Limb (tissue), 2 donors: ENCODE data around the gene ATG10.
"Not testable (repeated sequence)": the region's sequence is repeated elsewhere in the genome, so short reads cannot be mapped to it uniquely, and the experiment has no call there.

Experiments used
- DNase-seq, 2 donors: peaks; one replicate each; pipeline ENCODE4 v3.0.0-alpha.2; 2016; ENCODE audit errors: extremely low spot score in 2 of 2

The ATG10 gene

DNA sequence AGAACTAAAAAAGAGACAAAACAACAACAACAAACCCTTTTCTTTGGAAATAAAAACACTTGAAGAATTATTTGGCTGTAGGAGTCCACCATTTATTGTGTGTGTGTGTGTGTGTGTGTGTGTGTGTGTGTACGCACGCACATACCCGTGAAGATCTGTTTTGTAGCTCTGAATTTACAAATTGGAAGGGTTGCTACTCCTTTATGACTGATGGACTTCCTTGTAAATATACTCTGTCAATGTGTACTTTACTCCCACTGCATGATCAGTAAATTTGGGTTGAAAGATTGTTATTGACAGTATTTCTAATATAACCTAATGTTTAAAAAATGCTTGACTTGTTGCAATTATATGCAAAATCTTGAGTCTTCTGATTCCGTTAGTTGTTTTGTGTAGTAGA is 148.1 kb downstream of the ATG10 start:
- DNase-seq, result no peak

DNA sequence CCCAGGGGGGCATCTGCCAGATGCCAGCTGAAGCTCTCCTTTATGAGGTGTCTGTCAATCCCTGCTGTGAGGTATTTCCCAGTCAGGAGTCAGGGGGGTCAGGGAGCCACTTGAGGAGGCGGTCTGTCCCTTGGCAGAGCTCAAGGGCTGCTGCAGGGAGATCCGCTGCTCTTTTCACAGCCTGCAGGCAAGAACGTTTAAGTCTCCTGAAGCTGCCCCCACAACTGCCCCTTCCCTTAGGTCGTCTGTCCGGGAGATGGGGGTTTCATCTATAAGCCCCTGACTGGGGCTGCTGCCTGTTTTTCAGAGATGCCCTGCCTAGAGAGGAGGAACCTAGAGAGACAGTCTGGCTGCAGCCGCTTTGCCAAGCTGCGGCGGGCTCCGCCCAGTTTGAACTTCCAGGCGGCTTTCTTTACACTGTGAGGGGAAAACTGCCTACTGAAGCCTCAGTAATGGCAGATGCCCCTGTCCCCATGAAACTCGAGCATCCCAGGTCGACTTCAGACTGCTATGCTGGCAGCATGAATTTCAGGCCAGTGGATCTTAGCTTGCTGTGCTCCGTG is 158.0 kb downstream of the ATG10 start:
- no peak for DNase-seq

DNA sequence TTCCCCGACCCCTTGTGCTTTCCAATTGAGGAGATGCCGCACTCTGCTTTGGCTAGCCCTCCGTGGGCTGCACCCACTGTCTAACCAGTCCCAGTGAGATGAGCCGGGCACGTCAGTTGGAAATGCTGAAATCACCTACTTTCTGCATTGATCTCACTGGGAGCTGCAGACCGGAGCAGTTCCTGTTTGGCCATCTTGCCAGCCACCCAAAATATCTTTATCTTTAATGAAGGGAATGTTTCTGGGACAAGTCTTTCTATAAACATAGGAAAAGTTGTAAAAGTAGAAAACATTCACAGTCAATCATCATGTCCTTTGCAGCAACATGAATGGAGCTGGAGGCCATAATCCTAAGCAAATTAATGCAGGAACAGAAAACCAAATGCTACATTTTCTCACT is 158.8 kb downstream of the ATG10 start:
- DNase-seq, result no peak

DNA sequence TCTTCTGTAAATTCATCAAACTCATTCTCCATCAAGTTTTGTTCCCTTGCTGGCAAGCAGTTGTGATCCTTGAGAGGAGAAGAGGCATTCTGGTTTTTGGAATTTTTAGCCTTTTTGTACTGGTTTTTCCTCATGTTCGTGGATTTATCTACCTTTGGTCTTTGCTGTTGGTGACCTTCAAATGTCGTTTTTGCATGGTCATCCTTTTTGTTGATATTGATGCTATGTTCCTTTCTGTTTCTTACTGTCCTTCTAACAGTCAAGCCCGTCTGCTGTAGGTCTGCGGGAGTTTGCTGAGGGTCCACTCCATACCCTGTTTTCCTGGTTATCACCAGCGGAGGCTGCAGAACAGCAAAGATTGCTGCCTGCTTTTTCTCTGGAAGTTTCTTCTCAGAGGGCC is 165.4 kb downstream of the ATG10 start:
- DNase-seq, result no peak

DNA sequence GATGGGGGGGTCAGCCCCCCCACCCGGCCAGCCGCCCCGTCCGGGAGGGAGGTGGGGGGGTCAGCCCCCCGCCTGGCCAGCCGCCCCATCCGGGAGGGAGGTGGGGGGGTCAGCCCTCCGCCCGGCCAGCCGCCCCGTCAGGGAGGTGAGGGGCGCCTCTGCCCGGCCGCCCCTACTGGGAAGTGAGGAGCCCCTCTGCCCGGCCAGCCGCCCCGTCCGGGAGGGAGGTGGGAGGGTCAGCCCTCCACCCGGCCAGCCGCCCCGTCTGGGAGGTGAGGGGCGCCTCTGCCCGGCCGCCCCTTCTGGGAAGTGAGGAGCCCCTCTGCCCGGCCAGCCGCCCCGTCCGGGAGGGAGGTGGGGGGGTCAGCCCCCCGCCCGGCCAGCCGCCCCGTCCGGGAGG is 168.0 kb downstream of the ATG10 start:
- DNase-seq, result not testable (repeated sequence)

DNA sequence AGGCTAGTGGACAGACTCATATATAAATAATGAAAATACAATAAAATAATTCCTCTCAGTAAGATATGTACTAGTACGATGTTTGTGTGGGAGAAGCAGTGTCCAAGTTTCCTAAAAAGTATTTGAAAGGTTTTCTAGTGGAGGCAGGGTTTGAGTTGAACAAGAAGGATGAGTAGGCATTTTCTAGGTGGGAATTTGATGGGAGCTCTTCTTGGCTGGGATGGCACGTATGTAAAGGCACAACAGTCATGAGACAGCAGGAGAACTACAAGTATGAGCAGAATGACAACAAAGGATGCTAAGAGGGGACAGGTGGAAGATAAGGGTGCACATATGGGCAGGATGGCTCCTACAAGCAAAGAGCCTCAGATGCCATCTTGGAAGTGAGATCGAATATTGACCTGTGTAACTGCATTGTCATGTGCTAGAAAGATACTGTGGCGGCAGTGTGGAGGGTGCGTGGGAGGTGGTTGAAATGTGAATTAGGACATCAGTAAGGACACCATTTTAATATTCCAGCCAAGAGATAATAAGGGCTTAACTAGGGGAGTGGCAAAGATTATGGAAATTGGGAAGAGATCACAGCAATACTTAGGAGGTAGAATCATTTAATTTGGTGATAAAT is 170.5 kb downstream of the ATG10 start:
- no peak for DNase-seq

DNA sequence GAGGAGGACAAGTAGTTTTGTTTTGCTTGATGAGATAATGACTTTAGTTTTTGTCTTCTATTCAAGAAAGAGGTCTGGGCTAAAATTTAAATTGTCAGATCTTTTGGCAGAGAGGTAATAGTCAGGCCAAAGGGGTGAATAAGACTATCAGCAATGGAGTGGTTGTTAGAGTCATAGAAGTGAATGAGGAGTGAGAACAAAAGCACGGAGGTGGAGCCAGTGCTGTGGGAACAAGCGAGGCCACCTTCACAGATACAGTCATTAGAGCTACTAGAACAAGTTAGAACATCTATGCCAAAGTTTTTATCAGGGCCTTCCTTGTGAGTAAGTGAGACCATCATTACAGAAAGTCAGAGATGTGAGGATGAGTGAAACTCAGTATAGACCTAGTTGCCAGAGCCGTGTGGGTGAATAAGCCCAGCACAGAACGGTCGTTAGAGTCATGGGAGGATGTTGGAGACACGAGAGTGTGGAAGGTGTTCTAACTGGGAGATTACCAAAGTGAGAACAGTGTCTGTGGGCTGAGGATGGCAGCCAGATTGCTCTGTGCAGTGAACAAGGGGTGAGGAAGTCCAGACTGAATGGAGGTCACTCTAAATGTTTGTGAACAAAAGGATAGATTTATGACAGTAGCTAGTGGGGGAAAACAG is 171.2 kb downstream of the ATG10 start:
- no peak for DNase-seq

DNA sequence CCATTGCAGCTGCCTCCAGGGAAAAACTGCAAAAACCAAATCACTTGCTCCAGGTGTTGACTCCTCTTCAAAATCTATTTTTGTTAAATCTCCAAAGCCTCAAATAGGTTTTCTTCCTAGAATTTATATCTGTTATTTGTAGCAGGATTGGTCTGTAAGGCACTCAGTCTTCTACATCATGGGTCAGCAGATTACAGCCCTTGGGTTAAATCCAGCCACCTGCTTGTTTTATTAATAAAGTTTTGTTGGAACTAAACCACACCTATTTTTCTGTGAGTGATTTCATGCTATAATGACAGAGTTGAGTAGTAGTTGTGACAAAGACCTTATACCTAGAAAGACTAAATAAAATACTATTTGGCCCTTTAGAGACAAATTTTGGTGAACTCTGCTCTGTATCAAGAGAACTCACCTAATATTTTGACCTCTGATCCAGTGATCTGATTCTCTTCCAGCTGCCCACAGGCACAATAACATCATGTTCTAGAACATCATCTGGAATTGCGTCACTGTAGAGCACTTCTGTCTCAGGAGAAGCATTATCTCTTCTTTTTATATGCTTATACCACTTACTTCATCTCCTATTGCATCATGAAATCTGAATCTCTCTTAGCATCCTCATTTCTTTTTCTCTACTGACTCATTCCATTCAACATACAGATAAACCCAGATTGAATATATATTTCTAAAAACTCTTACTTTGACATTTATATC is 176.2 kb downstream of the ATG10 start:
- DNase-seq, result no peak

DNA sequence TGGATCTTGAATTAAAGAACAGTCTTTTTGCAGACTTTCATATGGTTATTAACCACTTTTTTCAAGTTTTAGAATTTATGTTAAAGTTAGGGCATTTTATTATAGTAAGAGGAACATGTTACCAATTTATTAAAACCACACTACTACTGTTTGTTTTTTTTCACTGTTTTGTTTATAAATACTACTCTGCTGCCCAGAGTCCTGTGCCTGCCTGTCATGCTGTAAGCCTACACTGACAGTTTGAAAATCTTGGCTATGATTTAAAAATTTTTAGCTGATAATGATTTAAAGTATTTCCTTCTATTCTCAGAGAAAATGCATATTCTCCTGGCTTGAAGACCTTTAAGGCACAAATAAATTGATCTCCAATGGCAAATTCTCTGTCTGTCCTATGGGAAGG is 177.6 kb downstream of the ATG10 start:
- no peak for DNase-seq

DNA sequence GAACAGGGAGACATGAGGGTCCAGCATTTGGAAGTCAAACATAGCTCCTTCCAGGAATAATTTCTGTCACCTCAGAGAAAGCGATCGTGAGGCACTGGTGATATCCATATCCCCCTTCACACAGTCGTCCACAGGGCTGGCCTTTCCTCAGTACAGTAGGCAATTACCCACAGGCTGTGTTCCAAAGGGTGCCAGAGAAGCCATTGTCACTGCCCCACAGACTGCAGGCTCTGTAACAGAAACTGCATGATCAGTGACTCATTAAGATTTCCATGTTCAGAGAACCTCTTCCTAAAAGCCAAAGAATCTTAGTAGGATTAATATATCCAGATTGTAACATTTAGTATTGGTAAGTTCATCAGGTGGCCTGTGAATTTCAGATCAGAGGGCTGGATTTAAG is 178.7 kb downstream of the ATG10 start:
- no peak for DNase-seq

DNA sequence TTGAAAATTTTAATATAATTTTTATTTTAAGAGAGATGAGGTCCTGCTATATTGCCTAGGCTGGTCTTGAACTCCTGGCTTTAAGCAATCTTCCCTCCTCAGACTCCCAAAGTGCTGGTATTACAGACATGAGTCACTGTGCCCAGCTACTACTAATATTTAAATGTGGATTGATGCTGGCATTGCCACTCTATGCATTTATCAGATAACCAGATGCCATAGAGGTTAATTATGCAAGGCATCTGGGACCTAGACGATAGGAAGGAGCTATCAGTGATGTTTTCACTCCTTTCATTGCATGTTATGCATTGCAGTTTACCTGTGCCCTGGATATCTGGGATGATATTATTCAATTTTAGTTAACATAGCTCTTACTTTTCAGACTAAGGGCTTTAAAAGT is 179.4 kb downstream of the ATG10 start:
- no peak for DNase-seq

DNA sequence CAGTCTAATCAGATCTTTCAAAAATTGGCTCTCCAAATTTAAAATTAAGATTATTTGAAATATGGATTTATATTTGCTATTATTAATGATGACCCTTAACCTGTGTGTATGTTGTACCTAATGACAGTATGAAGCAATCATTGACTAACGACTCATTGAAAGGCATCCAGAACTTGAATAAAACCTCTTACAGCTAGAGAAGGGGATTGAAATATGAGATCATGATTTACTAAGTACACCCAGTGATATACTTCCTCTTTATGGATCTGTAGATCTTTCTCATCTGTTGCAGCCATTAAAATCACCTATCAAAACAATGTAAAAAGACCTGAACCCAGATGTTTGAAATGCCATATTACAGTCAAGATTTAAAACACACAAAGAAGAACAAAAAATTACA is 179.8 kb downstream of the ATG10 start:
- no peak for DNase-seq

DNA sequence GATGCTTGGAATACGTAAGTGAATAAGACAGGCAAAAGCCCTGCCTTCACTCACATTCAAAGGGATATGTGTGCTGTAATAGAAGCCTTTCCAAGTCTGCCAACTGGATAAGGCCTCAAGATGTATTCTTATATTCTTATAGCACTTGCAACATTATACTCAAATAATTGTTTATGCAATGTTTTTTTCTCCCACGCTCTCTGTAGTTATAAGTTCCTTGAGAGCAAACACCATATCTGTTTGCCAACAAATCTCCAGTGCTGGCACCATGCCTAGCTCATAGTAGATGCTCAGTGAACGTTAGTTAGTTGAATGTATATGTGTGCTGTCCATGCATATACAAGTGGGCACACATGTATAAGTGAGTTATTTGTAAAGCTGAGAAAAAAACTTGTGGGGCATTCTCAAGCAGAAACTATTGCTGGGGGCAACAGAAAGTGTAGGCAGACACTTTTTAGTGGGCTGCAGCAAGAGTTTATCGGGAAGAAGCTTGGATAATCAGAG is 181.2 kb downstream of the ATG10 start:
- no peak for DNase-seq

DNA sequence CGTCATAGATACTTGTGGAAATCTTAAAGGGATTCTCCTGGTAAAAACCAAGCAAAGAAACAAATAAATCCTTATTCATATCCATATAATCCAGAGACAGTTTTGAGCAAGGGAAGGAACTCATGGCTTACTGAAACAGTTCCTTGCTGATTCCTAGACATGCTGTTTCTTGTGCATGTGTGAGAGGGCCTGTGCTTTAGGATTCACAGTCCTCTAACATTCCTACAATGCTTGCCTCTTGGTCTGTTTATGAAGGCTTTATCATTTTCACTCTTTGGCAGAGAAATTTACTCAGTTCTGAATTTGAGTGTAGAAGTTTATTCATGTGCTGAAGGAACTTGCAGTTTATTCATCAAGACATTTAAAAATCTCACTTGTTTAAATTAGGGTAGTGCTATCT is 183.0 kb downstream of the ATG10 start:
- no peak for DNase-seq

DNA sequence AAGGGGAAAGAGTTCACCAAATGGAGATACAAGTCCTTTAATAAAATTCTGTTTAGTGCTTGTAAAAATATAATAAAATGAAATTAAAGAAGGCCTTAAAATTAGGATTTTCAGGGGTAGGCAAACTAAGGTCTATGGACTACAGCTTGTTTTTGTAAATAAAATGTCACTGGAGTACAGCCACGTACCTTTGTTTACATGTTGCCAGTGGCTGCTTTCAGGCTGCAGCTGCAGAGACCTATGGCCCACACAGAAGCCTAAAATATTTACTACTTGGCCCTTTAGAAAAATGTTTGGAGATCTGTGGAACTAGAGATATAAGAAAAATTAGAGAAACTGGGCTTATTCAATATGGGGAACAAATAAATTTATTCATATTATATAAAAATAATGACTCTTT is 183.5 kb downstream of the ATG10 start:
- no peak for DNase-seq

DNA sequence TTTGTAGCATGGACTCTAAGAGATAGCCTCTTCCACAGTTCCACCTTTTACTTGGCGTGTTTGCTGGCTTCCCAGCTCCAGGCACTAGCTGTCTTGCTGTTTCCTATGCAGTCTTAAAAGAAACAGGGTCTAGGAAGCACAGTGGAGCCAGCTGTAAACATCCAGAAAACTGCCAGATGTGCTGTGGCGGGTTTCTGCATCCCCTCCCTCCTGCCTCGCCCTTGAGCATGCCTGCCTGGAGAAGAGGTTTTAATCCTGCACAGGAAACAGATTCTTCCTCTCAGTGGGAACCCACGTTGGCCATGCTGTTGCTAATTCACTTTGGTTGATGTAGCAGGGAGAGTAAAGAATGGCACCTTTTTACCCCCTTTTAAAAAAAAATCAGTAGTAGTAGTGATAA is 185.1 kb downstream of the ATG10 start:
- no peak for DNase-seq

DNA sequence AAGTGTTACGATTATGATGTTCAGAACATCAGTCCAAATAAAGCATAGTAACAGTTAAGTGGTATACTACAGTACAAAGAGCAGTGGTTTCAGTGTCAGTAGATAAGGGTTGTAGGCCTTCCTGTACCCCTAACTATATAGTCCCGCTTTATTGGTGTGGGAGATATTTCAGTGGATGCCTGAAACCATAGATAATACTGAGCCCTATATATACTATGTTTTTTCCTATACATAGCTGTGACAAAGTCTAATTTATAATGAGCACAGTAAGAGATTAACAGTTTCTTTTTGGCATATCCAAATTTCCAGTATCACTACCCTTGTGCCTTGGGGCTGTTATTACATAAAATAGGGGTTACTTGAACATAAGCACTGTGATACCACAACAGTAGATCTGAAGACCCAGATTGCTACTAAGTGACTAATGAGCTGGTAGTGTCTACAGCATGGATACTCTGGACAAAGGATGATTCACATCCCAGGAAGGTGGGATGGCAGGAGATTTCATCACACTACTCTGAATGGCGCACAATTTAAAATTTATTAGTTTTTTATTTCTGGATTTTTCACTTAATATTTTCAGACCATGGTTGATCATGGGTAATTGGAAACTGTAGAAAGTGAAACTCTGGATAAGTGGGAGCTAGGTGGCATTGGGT is 187.1 kb downstream of the ATG10 start:
- no peak for DNase-seq

DNA sequence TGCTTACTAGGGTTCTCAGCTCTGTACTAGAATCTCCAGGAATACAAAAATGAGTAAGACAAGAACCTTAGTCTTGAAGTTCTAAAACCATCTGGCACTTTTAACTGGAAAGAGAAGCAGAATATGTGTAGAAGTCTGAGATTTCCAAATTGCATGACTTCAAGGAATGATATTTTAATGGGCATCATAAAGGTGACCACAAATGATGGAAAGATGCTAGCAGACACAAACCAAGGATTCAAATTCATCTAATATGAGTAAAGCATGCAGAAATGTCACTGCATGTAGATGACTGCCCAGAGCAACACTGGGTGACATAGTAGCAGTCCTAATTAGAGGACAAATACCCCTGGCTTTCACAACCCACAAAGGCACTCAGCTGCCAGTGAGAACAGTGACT is 189.1 kb downstream of the ATG10 start:
- no peak for DNase-seq

DNA sequence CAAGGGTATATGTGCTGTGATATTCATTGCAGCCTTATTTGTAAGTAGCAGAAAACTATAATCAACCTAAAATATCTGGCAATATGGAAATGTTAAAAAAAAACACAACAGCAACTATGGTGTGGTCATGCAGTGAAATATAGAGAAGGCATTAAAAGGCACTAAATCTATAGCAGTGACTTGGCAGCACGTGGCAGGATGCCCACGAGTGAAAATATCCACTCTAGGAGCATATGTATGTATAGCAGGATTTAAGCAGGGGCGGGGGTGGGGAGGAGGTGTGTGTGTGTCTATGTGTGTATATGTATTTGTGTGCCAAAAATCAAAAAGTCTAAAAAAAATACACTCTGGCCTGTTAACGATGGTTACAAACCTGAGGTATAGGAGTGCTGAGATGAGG is 190.8 kb downstream of the ATG10 start:
- DNase-seq, result no peak

DNA sequence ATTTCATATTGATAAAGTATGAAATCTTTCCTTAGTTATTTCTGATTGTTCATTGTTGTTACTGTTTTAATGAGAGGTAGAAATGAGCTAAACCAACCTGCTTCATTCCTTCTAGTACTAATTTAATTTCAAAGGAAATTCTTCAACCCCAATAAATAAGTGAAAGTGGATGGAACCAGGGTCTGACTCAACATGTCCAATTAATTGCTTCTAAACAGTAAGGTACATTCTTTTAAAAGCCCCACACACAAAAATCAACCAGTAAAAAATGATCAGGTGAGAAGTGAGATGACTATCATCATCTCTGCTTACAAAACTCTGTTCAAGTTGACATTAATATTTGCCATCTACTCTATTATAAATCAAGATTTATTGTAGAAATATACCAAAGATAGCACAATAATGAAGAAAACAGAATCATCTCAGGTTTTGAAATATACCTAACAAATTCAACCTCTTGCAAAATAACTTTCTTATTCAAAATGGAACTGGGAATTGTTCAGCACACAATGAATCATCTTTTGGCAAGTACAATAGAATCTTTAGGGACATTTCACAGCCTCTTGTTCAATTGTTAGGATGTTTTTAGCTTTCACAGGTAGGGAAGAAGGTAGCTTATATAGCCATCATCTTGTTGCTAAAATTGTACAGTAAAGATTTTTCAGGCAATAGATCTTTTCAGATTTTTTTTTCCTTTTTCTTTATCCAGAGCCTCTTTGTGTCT is 191.8 kb downstream of the ATG10 start:
- DNase-seq, result no peak
